Activated T-cell treated with anti-CD3 and anti-CD28 coated beads, Interleukin-2, amount 50 U/mL, for 72 hours (primary cell): ENCODE data around the gene PRUNE2. TPM values are rescaled to one million over a fixed set of nuclear protein-coding genes. Genes with fewer than 3 reads are reported as not detected.

Source experiments
- ATAC-seq, 2 donors: fragments of 150-1000 bp; cut with Tn5 transposase; replicated peaks in 1 of 2; 2 replicates each; pipeline ENCODE4 v1.10.0; 2021; ENCODE audit warnings: moderate library complexity in 2 of 2, mild to moderate bottlenecking in 1 of 2
- DNase-seq, 2 donors: peaks; one replicate each; pipeline ENCODE4 v3.0.0; 2021 to 2022; ENCODE audit warnings: mixed read lengths in 1 of 2
- H3K27ac Mint-ChIP-seq: one replicate; pipeline ENCODE4 v1.8.0; 2022; ENCODE audit warnings: mild to moderate bottlenecking, moderate library complexity, mixed read lengths
- H3K27me3 Mint-ChIP-seq: one replicate; pipeline ENCODE4 v1.8.0; 2022; ENCODE audit warnings: low read depth, mixed read lengths
- H3K36me3 Mint-ChIP-seq, 2 donors: one replicate each; pipeline ENCODE4 v1.8.0; 2022; ENCODE audit warnings: mixed read lengths in 2 of 2, mild to moderate bottlenecking in 1 of 2; ENCODE audit not compliant: insufficient read depth in 2 of 2
- H3K4me1 Mint-ChIP-seq: one replicate; pipeline ENCODE4 v1.8.0; 2022; ENCODE audit warnings: low read depth, mixed read lengths
- H3K4me3 Mint-ChIP-seq, 2 donors: one replicate each; pipeline ENCODE4 v1.8.0; 2022; ENCODE audit warnings: mild to moderate bottlenecking in 2 of 2, mixed read lengths in 2 of 2, moderate library complexity in 2 of 2
- H3K9me3 Mint-ChIP-seq, 2 donors: one replicate each; pipeline ENCODE4 v1.8.0; 2022; ENCODE audit warnings: mixed read lengths in 2 of 2
- total RNA-seq, 2 donors: library from RNA; stranded (reverse); gene quantifications; one replicate each; pipeline ENCODE4 v1.2.3, GENCODE V29; 2022

The PRUNE2 gene
- total RNA-seq, 2 donors from 2014 or later = 0.69 to 1.5 TPM

- DNase-seq = no peak
- no peak for ATAC-seq
- Mint-ChIP-seq H3K27me3 (peaks cover 14% of the 10 kb centered on the region), H3K27ac (no peak overlapping the region), H3K4me1 (no peaks in the 10 kb centered on the region), H3K4me3 (no peak overlapping the region), H3K36me3 (no peaks in the 10 kb centered on the region), H3K9me3 (no peaks in the 10 kb centered on the region)
Observed at GRCh38 chr9:76798527-76798926, 107.4 kb downstream of the PRUNE2 start.

GRCh38 chr9:76796296-76796695 is 109.6 kb downstream of the PRUNE2 start:
- Mint-ChIP-seq H3K27me3 (peaks cover 14% of the 10 kb centered on the region), H3K27ac (no peak overlapping the region), H3K9me3 (no peaks in the 10 kb centered on the region), H3K4me1 (no peaks in the 10 kb centered on the region), H3K36me3 (no peaks in the 10 kb centered on the region), H3K4me3 (no peak overlapping the region)
- no peak for ATAC-seq
- no peak for DNase-seq

GRCh38 chr9:76793784-76794431 is 112.0 kb downstream of the PRUNE2 start:
- Mint-ChIP-seq H3K27me3 (peaks cover 14% of the 10 kb centered on the region), H3K4me3 (no peak overlapping the region), H3K9me3 (no peaks in the 10 kb centered on the region), H3K4me1 (no peaks in the 10 kb centered on the region), H3K27ac (no peak overlapping the region), H3K36me3 (no peaks in the 10 kb centered on the region)
- ATAC-seq (no peak), DNase-seq (no peak)

- no peaks in the 10 kb centered on the region for H3K36me3 Mint-ChIP-seq
- H3K4me1 Mint-ChIP-seq = no peaks in the 10 kb centered on the region
- no peak for ATAC-seq
- H3K27ac Mint-ChIP-seq = no peak overlapping the region
- peaks cover 6% of the 10 kb centered on the region for H3K27me3 Mint-ChIP-seq
- no peaks in the 10 kb centered on the region for H3K9me3 Mint-ChIP-seq
- no peak for DNase-seq
- no peak overlapping the region for H3K4me3 Mint-ChIP-seq
Observed at GRCh38 chr9:76789840-76790239, 116.1 kb downstream of the PRUNE2 start.

- no peaks in the 10 kb centered on the region for H3K36me3 Mint-ChIP-seq
- no peak for ATAC-seq
- H3K4me3 Mint-ChIP-seq = no peak overlapping the region
- no peak for DNase-seq
- no peaks in the 10 kb centered on the region for H3K4me1 Mint-ChIP-seq
- peaks cover 6% of the 10 kb centered on the region for H3K27me3 Mint-ChIP-seq
- H3K27ac Mint-ChIP-seq = no peak overlapping the region
- no peaks in the 10 kb centered on the region for H3K9me3 Mint-ChIP-seq
Observed at GRCh38 chr9:76787677-76788076, 118.2 kb downstream of the PRUNE2 start.

- Mint-ChIP-seq H3K27ac (no peak overlapping the region), H3K4me3 (no peak overlapping the region), H3K4me1 (no peaks in the 10 kb centered on the region), H3K9me3 (peaks cover 0 to 2% of the 10 kb centered on the region in 2 donors), H3K27me3 (peaks cover 6% of the 10 kb centered on the region), H3K36me3 (no peaks in the 10 kb centered on the region)
- DNase-seq (no peak), ATAC-seq (no peak)
Observed at GRCh38 chr9:76785501-76785900, 120.4 kb downstream of the PRUNE2 start.

GRCh38 chr9:76784881-76785280 is 121.0 kb downstream of the PRUNE2 start:
- Mint-ChIP-seq H3K36me3 (no peaks in the 10 kb centered on the region), H3K4me3 (no peak overlapping the region), H3K27ac (no peak overlapping the region), H3K9me3 (peaks cover 0 to 2% of the 10 kb centered on the region in 2 donors), H3K4me1 (no peaks in the 10 kb centered on the region), H3K27me3 (peaks cover 6% of the 10 kb centered on the region)
- no peak for ATAC-seq
- DNase-seq = no peak

- Mint-ChIP-seq H3K36me3 (no peaks in the 10 kb centered on the region), H3K27ac (no peak overlapping the region), H3K4me3 (no peak overlapping the region), H3K4me1 (no peaks in the 10 kb centered on the region), H3K9me3 (no peaks in the 10 kb centered on the region), H3K27me3 (peaks cover 17% of the 10 kb centered on the region)
- DNase-seq (no peak), ATAC-seq (no peak)
Observed at GRCh38 chr9:76772686-76773445, 133.0 kb downstream of the PRUNE2 start.

GRCh38 chr9:76766126-76766525 is 139.8 kb downstream of the PRUNE2 start:
- Mint-ChIP-seq H3K4me3 (no peak overlapping the region), H3K27me3 (peaks cover 8% of the 10 kb centered on the region), H3K36me3 (no peaks in the 10 kb centered on the region), H3K9me3 (no peaks in the 10 kb centered on the region), H3K27ac (no peak overlapping the region), H3K4me1 (no peaks in the 10 kb centered on the region)
- DNase-seq (no peak), ATAC-seq (no peak)

- no peaks in the 10 kb centered on the region for H3K9me3 Mint-ChIP-seq
- peaks cover 18% of the 10 kb centered on the region for H3K27me3 Mint-ChIP-seq
- DNase-seq (no peak), ATAC-seq (no peak)
- H3K36me3 Mint-ChIP-seq = no peaks in the 10 kb centered on the region
- H3K4me1 Mint-ChIP-seq = no peaks in the 10 kb centered on the region
- no peak within 1 kb of the TSS for H3K27ac Mint-ChIP-seq
- no peak within 1 kb of the TSS for H3K4me3 Mint-ChIP-seq
Observed at GRCh38 chr9:76764138-76764537, 141.8 kb downstream of the PRUNE2 start, which contains the start of gene PCA3. PCA3 (plus strand) TSS chr9:76764438.

- no peaks in the 10 kb centered on the region for H3K4me1 Mint-ChIP-seq
- no peaks in the 10 kb centered on the region for H3K36me3 Mint-ChIP-seq
- no peaks in the 10 kb centered on the region for H3K9me3 Mint-ChIP-seq
- H3K27me3 Mint-ChIP-seq = peaks cover 12% of the 10 kb centered on the region
- ATAC-seq = no peak
- no peak overlapping the region for H3K4me3 Mint-ChIP-seq
- no peak for DNase-seq
- no peak overlapping the region for H3K27ac Mint-ChIP-seq
Observed at GRCh38 chr9:76761448-76761847, 144.5 kb downstream of the PRUNE2 start.

GRCh38 chr9:76759732-76760131 is 146.2 kb downstream of the PRUNE2 start:
- no peak for DNase-seq
- Mint-ChIP-seq H3K36me3 (no peaks in the 10 kb centered on the region), H3K27ac (no peak overlapping the region), H3K9me3 (no peaks in the 10 kb centered on the region), H3K27me3 (peaks cover 12% of the 10 kb centered on the region), H3K4me1 (peaks cover 5% of the 10 kb centered on the region), H3K4me3 (no peak overlapping the region)
- ATAC-seq = no peak

GRCh38 chr9:76758476-76758875 is 147.4 kb downstream of the PRUNE2 start:
- Mint-ChIP-seq H3K36me3 (no peaks in the 10 kb centered on the region), H3K4me3 (no peak overlapping the region), H3K27ac (no peak overlapping the region), H3K27me3 (peaks cover 12% of the 10 kb centered on the region), H3K4me1 (peaks cover 5% of the 10 kb centered on the region), H3K9me3 (no peaks in the 10 kb centered on the region)
- ATAC-seq (no peak), DNase-seq (no peak)
